Activated gamma-delta T cell (primary cell): ENCODE data around the gene CAND2.
"Not testable (repeated sequence)": the region's sequence is repeated elsewhere in the genome, so short reads cannot be mapped to it uniquely, and the experiment has no call there.

Source experiments
- DNase-seq: peaks from one replicate; lab custom pipeline; 2025; lab: John Stamatoyannopoulos, UW

CAND2 gene

GRCh38 chr3:12859840-12860239, 63.4 kb downstream of the CAND2 start:
- no peak for DNase-seq

GRCh38 chr3:12861611-12862010, 65.1 kb downstream of the CAND2 start:
- no peak for DNase-seq

GRCh38 chr3:12862387-12862786, 65.9 kb downstream of the CAND2 start:
- no peak for DNase-seq

DNA sequence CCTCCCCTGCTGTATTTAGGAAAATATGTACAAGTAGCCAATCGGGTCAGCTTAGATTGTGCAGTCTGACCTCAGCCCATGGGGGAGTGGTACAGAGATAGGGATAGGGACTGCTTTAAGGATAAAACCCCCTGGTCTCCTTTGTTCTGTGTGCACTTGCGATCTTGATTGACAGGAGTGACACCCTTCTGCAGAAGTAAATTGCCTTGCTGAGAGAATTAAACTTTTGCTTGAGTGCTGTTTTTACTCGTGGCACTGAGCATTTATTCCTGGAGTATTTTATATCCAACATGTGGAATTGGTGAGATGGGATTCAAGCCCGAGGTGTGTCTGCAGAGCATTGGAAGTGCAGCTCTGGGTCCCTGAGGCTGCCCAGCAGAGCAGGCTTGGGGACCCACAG, 68.8 kb downstream of the CAND2 start:
- no peak for DNase-seq

DNA sequence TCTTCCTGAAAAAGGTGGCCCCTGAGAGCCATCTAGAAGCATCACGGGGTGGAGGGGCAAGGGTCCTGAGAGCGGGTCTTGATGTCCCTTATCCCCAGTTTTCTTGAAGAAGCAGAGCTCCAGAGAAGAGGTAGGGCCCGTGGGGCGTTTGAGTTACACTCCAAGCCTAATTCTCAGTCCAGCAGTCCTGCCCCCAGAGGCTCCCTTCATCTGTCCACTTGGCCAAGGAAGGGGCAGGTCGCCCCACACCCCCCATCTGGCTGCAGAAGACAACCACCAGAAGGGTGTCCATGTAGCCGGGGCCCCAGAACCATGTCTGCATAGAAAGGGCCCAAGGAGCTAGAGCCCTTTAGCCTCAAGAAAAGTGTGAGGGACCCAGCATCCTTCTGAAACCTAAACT, 70.4 kb downstream of the CAND2 start:
- no peak for DNase-seq

DNA sequence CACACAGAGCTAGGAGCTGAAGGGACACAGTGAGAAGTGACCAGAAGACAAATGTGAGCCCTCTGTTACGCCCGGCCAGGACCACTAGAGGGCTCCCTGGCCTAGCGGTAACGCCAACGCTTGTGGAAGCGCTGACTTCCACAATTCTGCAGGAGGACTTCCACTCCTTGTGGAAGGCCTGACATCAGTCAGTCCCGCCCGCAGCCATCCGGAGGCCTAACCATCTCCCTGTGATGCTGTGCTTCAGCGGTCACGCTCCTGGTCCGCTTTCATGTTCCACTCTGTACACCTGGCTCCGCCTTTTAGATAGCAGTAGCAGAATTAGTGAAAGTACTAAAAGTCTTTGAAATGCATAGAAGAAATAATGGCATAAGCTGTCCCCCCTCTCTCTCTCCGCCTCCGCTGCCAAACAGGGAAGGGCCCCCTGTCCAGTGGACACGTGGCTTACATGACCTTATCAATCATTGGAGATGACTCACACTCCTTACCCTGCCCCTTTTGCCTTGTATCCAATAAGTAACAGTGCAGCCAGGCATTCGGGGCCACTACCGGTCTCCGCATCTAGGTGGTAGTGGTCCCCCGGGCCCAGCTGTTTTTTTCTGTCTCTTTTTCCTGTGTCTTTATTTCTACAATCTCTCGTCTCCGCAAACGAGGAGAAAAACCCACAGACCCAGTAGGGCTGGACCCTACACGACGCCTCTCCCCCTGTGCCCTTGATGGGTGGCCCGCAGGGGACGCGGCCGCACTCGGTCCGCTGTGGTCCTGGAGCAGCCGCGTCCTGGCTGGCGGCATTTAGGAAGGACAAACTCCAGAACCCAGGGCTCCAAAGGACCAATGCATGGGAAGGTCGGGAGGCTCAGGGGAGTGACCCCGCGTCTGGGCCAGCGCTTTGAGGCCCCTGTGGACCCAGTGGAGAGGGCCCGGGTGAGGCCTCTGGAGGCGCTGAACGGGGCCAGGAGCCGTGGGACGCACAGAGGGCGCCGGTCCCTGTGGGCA, 71.9 kb downstream of the CAND2 start:
- DNase-seq, result no peak

DNA sequence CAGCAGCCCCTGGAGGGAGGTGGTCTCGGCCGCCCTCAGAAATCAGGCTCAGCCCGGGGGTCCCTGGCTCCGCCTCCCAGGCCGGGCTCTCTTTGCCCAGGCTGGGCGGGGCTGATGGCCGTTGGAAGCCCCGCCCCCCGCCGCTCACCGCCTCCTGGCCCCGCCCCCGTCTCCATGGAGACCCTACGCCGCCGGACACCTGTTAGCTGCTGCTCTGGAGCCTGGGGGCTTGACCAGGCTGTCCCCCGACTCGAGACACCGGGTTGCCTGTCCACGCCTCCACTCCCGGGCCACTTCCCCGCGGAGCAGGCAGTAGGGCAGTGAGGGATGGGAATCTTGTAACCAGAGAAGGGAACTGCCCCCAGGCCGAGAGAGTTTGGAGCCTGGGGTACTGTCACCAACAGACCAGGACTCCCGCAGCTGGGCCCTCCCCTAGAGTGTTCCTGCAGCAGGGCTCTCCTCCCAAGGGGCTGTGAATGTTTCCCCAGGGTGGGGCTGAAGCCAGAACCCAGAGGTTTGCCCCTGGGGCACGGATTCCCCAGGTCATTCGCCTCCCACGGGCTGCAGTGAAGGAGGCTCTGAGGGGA, 72.6 kb downstream of the CAND2 start:
- no peak for DNase-seq

- peak; percentile 14 for DNase-seq
These were observed 74.5 kb downstream of the CAND2 start for GRCh38 chr3:12870942-12871341.

- no peak for DNase-seq
These were observed 75.0 kb downstream of the CAND2 start for GRCh38 chr3:12871404-12871983.

GRCh38 chr3:12875857-12876836, 79.7 kb downstream of the CAND2 start:
- DNase-seq, result peak; percentile 22

GRCh38 chr3:12877040-12877439, 80.6 kb downstream of the CAND2 start:
- DNase-seq, result no peak

- no peak for DNase-seq
These were observed 81.7 kb downstream of the CAND2 start for GRCh38 chr3:12878141-12878574.

DNA sequence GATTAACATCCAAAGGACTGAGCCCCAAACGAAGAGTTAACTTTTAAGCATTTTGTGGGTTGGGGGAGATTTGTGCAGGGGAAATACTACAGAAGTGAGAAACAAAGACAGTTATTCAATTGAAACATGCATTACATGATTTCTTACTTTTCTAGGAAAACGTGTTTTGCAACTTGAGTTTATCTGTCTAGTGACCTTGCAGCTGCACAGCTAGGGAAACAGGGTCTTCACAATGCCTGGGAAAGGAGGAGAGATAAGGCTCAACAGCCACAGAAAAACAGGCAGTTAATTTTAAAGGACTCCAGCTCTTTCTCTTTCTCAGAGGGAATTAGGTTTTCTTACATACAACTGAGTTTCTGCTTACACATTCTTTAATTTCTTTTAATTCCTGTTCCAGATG, 82.3 kb downstream of the CAND2 start:
- DNase-seq, result not testable (repeated sequence)

GRCh38 chr3:12879191-12879815, 82.8 kb downstream of the CAND2 start:
- no peak for DNase-seq

GRCh38 chr3:12881858-12882257, 85.4 kb downstream of the CAND2 start:
- not testable (repeated sequence) for DNase-seq

GRCh38 chr3:12882336-12883310, 86.1 kb downstream of the CAND2 start:
- DNase-seq, result no peak

- no peak for DNase-seq
These were observed 87.8 kb downstream of the CAND2 start for GRCh38 chr3:12884186-12884680.
